Duodenal mucosa (tissue), 2 donors: ENCODE results near the gene CORO2A.
"Not testable (repeated sequence)": the region's sequence is repeated elsewhere in the genome, so short reads cannot be mapped to it uniquely, and the experiment has no call there.

ENCODE experiments used
- H3K27ac ChIP-seq: one replicate; pipeline ENCODE4 v1.7.0; 2013; ENCODE audit warnings: low read depth, low read length
- H3K27me3 ChIP-seq, 2 donors: one replicate each; pipeline ENCODE4 v1.7.0; 2013; ENCODE audit warnings: low read length in 2 of 2, control low read depth in 1 of 2; ENCODE audit not compliant: insufficient read depth in 2 of 2, control insufficient read depth in 1 of 2
- H3K36me3 ChIP-seq, 2 donors: one replicate each; pipeline ENCODE4 v1.7.0; 2013; ENCODE audit warnings: low read length in 2 of 2, control low read depth in 1 of 2; ENCODE audit not compliant: insufficient read depth in 2 of 2, control insufficient read depth in 1 of 2
- H3K4me1 ChIP-seq, 2 donors: one replicate each; pipeline ENCODE4 v1.7.0; 2013; ENCODE audit warnings: low read length in 2 of 2, control low read depth in 1 of 2; ENCODE audit not compliant: insufficient read depth in 2 of 2, control insufficient read depth in 1 of 2
- H3K4me3 ChIP-seq, 2 donors: one replicate each; pipeline ENCODE4 v1.7.0; 2013; ENCODE audit warnings: low read length in 2 of 2, low read depth in 1 of 2
- H3K9ac ChIP-seq, 2 donors: one replicate each; pipeline ENCODE4 v1.7.0; 2013; ENCODE audit warnings: low read length in 2 of 2, low read depth in 1 of 2
- H3K9me3 ChIP-seq, 2 donors: one replicate each; pipeline ENCODE4 v1.7.0; 2013; ENCODE audit warnings: low read length in 2 of 2, control low read depth in 1 of 2; ENCODE audit not compliant: control insufficient read depth in 1 of 2

CORO2A gene

GRCh38 chr9:98083061-98083501 lies 109.4 kb downstream of the CORO2A start:
- Histone ChIP-seq H3K27me3 (no peaks in the 10 kb centered on the region), H3K4me1 (peaks cover 14 to 34% of the 10 kb centered on the region in 2 donors), H3K27ac (no peak overlapping the region), H3K9ac (no peak overlapping the region), H3K9me3 (no peaks in the 10 kb centered on the region), H3K4me3 (no peak overlapping the region), H3K36me3 (peaks cover 37 to 79% of the 10 kb centered on the region in 2 donors)

GRCh38 chr9:98081477-98082219 lies 110.8 kb downstream of the CORO2A start:
- H3K4me3 ChIP-seq, result no peak overlapping the region
- peak overlapping the region; percentile 17 for H3K27ac ChIP-seq
- peaks cover 14 to 34% of the 10 kb centered on the region in 2 donors for H3K4me1 ChIP-seq
- no peaks in the 10 kb centered on the region for H3K27me3 ChIP-seq
- H3K9ac ChIP-seq, result no peak overlapping the region
- H3K9me3 ChIP-seq, result no peaks in the 10 kb centered on the region
- H3K36me3 ChIP-seq, result peaks cover 48 to 82% of the 10 kb centered on the region in 2 donors

- Histone ChIP-seq H3K36me3 (peaks cover 42 to 78% of the 10 kb centered on the region in 2 donors), H3K9ac (no peak overlapping the region)
These were observed 111.7 kb downstream of the CORO2A start for GRCh38 chr9:98080780-98081179.

GRCh38 chr9:98080326-98080725 lies 112.1 kb downstream of the CORO2A start:
- Histone ChIP-seq H3K9ac (no peak overlapping the region), H3K4me3 (no peak overlapping the region), H3K27ac (no peak overlapping the region), H3K9me3 (no peaks in the 10 kb centered on the region), H3K4me1 (peaks cover 17 to 41% of the 10 kb centered on the region in 2 donors), H3K36me3 (peaks cover 42 to 74% of the 10 kb centered on the region in 2 donors), H3K27me3 (no peaks in the 10 kb centered on the region)

More at GRCh38 chr9:98080780-98081179, 111.7 kb downstream of the CORO2A start:
- no peak overlapping the region for H3K27ac ChIP-seq
- H3K9me3 ChIP-seq, result no peaks in the 10 kb centered on the region
- peaks cover 14 to 36% of the 10 kb centered on the region in 2 donors for H3K4me1 ChIP-seq
- H3K27me3 ChIP-seq, result no peaks in the 10 kb centered on the region
- no peak overlapping the region for H3K4me3 ChIP-seq

- H3K4me1 ChIP-seq, result peaks cover 30 to 53% of the 10 kb centered on the region in 2 donors
These were observed 113.5 kb downstream of the CORO2A start for GRCh38 chr9:98078895-98079294.

GRCh38 chr9:98076514-98076890 lies 115.9 kb downstream of the CORO2A start:
- not testable (repeated sequence) for H3K27ac ChIP-seq, H3K9me3 ChIP-seq, H3K27me3 ChIP-seq, H3K9ac ChIP-seq, H3K4me3 ChIP-seq
- H3K36me3 ChIP-seq, result peaks cover 28 to 37% of the 10 kb centered on the region in 2 donors
- H3K4me1 ChIP-seq, result peaks cover 32 to 47% of the 10 kb centered on the region in 2 donors

More at GRCh38 chr9:98078895-98079294, 113.5 kb downstream of the CORO2A start:
- H3K9ac ChIP-seq, result no peak overlapping the region
- H3K9me3 ChIP-seq, result no peaks in the 10 kb centered on the region
- H3K27me3 ChIP-seq, result no peaks in the 10 kb centered on the region
- peaks cover 37 to 60% of the 10 kb centered on the region in 2 donors for H3K36me3 ChIP-seq
- no peak overlapping the region for H3K27ac ChIP-seq
- no peak overlapping the region for H3K4me3 ChIP-seq

GRCh38 chr9:98075332-98075805 lies 117.1 kb downstream of the CORO2A start:
- Histone ChIP-seq H3K4me3 (no peak overlapping the region), H3K9me3 (no peaks in the 10 kb centered on the region), H3K36me3 (peaks cover 19 to 26% of the 10 kb centered on the region in 2 donors), H3K27me3 (no peaks in the 10 kb centered on the region), H3K27ac (no peak overlapping the region), H3K4me1 (peaks cover 38 to 43% of the 10 kb centered on the region in 2 donors), H3K9ac (no peak overlapping the region)

GRCh38 chr9:98074115-98074990 lies 118.1 kb downstream of the CORO2A start:
- H3K36me3 ChIP-seq, result peaks cover 18 to 21% of the 10 kb centered on the region in 2 donors
- H3K4me3 ChIP-seq, result peak overlapping the region in 1 of 2 donors; percentile 47
- peak overlapping the region; percentile 64 for H3K27ac ChIP-seq
- peaks cover 38 to 42% of the 10 kb centered on the region in 2 donors for H3K4me1 ChIP-seq
- H3K9me3 ChIP-seq, result no peaks in the 10 kb centered on the region
- H3K9ac ChIP-seq, result peak overlapping the region; percentile 35 to 52
- no peaks in the 10 kb centered on the region for H3K27me3 ChIP-seq

- peak overlapping the region; percentile 90 for H3K27ac ChIP-seq
These were observed 120.7 kb downstream of the CORO2A start for GRCh38 chr9:98071737-98072136.

More at GRCh38 chr9:98071737-98072136, 120.7 kb downstream of the CORO2A start:
- H3K4me1 ChIP-seq, result peaks cover 38 to 42% of the 10 kb centered on the region in 2 donors
- H3K9me3 ChIP-seq, result no peaks in the 10 kb centered on the region
- no peaks in the 10 kb centered on the region for H3K27me3 ChIP-seq
- H3K36me3 ChIP-seq, result peaks cover 6 to 7% of the 10 kb centered on the region in 2 donors
- H3K9ac ChIP-seq, result peak overlapping the region; percentile 36 to 83
- H3K4me3 ChIP-seq, result peak overlapping the region; percentile 39 to 42
